ENCODE measurements around the gene C5.

DNA sequence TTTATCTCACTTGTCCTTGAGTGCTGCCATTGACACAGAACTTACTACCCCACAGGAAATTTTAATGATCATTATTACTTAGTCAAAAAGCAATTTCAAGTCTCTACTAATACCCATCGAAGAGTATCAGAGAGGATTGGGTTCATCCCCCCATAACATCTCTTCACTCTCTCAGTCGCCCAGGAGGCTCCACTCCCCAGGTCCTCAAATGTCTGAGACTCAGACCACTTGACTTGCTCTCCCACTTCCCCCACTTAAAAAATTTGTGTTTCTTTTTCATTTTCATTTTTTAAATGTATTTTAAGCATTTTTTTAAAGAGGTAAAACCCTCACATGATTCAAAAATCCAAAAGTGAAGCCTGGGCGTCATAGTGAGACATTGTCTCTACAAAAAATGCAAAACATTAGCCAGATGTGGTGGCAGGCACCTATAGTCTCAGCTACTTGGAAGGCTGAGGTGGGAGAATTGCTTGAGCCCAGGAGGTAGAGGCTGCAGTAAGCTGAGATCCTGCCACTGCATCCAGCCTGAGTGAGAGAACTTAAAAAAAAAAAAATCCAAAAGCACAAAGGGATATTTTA, 66.7 kb downstream of the C5 start:
- no peak for TF ChIP-seq POLR2A (IDR thresholded peaks at IDR 0.05; ENCODE audit: low read depth, low read length)
- no peak for TF ChIP-seq TAF1 (IDR thresholded peaks at IDR 0.05; ENCODE audit: low read depth, low read length)
